Measurements from ENCODE around the gene SULT4A1.

GRCh38 chr22:43798492-43798891, 63.8 kb downstream of the SULT4A1 start:
- TF ChIP-seq POLR2A (IDR thresholded peaks at IDR 0.05; ENCODE audit: low read length) = no peak
- no peak for TF ChIP-seq GATA1 (IDR thresholded peaks at IDR 0.05; ENCODE audit: low read depth, low read length)

Measured in erythroblast (primary cell).